MM.1S (cell line): ENCODE results near the gene G2E3.

Experiments
- CTCF ChIP-seq: fragments of 300-600 bp; sonication (generic); IDR thresholded peaks from 2 replicates; pipeline ENCODE4 v1.5.1; 2016; ENCODE audit warnings: antibody characterized with exemption, low read length, mixed read lengths
- EZH2 ChIP-seq: fragments of 300-600 bp; sonication (generic); optimal IDR thresholded peaks from 2 replicates; pipeline ENCODE3; 2017; ENCODE audit warnings: low read depth, mild to moderate bottlenecking, antibody characterized with exemption, low read length, mixed read lengths
- EZH2phosphoT487 ChIP-seq: fragments of 300-600 bp; sonication (generic); IDR thresholded peaks from 2 replicates; pipeline ENCODE4 v1.6.1; 2018; ENCODE audit warnings: antibody characterized with exemption, low read length

- TF ChIP-seq CTCF (no peak), EZH2phosphoT487 (no peak), EZH2 (no peak)
Measured at GRCh38 chr14:30518867-30519560, 39.9 kb upstream of the G2E3 start.
